Muscle layer of duodenum (tissue), 2 donors: Measurements from ENCODE around the gene IGF2BP3.

ENCODE experiments used
- H3K27ac ChIP-seq: one replicate; pipeline ENCODE4 v1.7.0; 2013; ENCODE audit warnings: mild to moderate bottlenecking, low read length
- H3K27me3 ChIP-seq: one replicate; pipeline ENCODE4 v1.7.0; 2013; ENCODE audit warnings: low read depth, mild to moderate bottlenecking, control low read depth, low read length
- H3K36me3 ChIP-seq, 2 donors: one replicate each; pipeline ENCODE4 v1.7.0; 2013; ENCODE audit warnings: low read length in 2 of 2, control low read depth in 1 of 2, mild to moderate bottlenecking in 1 of 2; ENCODE audit not compliant: insufficient read depth in 2 of 2, control insufficient read depth in 1 of 2
- H3K4me1 ChIP-seq, 2 donors: one replicate each; pipeline ENCODE4 v1.7.0; 2013; ENCODE audit warnings: low read length in 2 of 2, mild to moderate bottlenecking in 2 of 2, control low read depth in 1 of 2, moderate library complexity in 1 of 2; ENCODE audit not compliant: insufficient read depth in 2 of 2, control insufficient read depth in 1 of 2
- H3K4me3 ChIP-seq, 2 donors: one replicate each; pipeline ENCODE4 v1.7.0; 2013; ENCODE audit warnings: low read length in 2 of 2, low read depth in 1 of 2, mild to moderate bottlenecking in 1 of 2
- H3K9me3 ChIP-seq, 2 donors: one replicate each; pipeline ENCODE4 v1.7.0; 2013; ENCODE audit warnings: low read length in 2 of 2, control low read depth in 1 of 2, mild to moderate bottlenecking in 1 of 2; ENCODE audit not compliant: control insufficient read depth in 1 of 2
- donor health status: healthy.

Gene IGF2BP3

DNA sequence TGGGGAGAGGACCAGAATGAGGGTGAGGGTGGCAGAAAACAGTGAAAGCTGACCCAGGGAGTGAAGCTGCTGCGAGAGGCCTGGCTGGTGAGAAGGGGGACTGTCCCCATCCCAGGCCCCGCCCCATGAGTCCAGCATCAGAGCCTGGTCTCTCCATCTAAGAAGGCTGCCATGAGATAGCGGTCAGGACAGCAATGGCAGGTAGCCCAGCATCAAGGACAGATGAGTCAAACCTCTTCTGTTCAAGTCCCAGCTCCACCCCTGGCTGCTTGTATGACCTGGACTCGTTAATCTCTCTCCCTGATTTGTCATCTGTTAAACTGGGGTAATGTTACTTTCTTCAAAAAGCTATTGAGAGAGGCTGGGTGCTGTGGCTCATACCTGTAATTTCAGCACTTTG lies 201.5 kb downstream of the IGF2BP3 start:
- Histone ChIP-seq H3K4me3 (no peak overlapping the region), H3K36me3 (no peaks in the 10 kb centered on the region), H3K27ac (no peak overlapping the region), H3K9me3 (no peaks in the 10 kb centered on the region), H3K4me1 (no peaks in the 10 kb centered on the region), H3K27me3 (no peaks in the 10 kb centered on the region)

DNA sequence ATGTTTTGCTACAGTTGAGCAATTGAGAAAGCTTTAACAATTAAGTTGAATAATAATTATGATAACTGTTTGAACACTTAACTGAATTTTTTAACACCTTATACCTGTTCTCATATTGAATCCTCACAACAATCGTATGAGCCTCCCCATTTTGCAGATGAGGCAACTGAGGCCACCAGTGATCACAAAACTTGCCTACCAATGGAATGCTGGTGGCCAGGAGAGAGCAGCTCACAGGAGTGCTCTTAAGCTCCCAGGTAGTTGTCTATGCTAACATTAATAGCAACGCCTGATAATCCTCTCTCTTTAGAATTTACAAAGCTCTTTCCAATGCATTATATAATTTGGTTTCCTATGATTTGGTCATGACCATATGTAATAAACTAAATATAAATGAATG lies 202.1 kb downstream of the IGF2BP3 start:
- Histone ChIP-seq H3K9me3 (no peaks in the 10 kb centered on the region), H3K27ac (no peak overlapping the region), H3K4me1 (no peaks in the 10 kb centered on the region), H3K4me3 (no peak overlapping the region), H3K36me3 (no peaks in the 10 kb centered on the region), H3K27me3 (no peaks in the 10 kb centered on the region)

DNA sequence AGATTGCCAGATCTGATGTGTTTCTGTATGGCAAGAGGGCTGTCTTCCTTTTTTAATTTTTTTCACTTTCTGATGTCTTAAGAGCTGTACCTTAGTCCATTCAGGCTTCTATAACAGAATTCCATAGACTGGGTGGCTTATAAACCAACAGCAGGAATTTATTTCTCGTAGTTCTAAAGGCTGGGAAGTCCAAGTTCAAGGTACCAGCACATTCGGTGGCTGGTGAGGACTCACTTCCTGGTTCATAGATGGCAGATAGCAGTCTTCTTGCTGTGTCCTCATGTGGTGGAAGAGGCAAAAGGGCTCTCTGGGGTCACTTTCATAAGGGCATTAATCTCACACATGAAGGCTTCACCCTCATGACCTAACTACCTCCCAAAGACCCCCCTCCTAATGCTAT lies 202.9 kb downstream of the IGF2BP3 start:
- Histone ChIP-seq H3K27me3 (no peaks in the 10 kb centered on the region), H3K36me3 (no peaks in the 10 kb centered on the region), H3K27ac (no peak overlapping the region), H3K9me3 (no peaks in the 10 kb centered on the region), H3K4me1 (no peaks in the 10 kb centered on the region), H3K4me3 (no peak overlapping the region)

DNA sequence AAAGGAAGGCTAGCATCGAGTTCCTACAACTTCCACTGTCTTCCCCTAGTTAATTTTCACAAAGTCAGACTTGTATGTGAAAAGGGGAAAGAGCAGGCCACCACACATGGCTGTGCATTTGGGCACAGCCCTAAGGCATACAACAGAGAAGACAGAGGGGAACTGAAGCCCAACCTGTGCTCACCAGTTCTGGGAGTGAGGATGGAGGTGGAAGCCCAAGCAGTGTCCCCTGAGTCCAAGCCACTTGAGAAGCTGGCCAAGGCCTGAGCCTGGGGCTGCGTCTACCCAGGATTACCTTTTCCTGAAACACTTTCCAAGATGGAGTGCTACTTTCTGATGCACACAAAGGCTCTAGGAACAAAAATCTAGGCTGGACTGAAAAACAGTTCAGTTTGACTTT lies 203.4 kb downstream of the IGF2BP3 start:
- Histone ChIP-seq H3K9me3 (no peaks in the 10 kb centered on the region), H3K27ac (no peak overlapping the region), H3K27me3 (no peaks in the 10 kb centered on the region), H3K4me1 (no peaks in the 10 kb centered on the region), H3K36me3 (no peaks in the 10 kb centered on the region), H3K4me3 (no peak overlapping the region)

DNA sequence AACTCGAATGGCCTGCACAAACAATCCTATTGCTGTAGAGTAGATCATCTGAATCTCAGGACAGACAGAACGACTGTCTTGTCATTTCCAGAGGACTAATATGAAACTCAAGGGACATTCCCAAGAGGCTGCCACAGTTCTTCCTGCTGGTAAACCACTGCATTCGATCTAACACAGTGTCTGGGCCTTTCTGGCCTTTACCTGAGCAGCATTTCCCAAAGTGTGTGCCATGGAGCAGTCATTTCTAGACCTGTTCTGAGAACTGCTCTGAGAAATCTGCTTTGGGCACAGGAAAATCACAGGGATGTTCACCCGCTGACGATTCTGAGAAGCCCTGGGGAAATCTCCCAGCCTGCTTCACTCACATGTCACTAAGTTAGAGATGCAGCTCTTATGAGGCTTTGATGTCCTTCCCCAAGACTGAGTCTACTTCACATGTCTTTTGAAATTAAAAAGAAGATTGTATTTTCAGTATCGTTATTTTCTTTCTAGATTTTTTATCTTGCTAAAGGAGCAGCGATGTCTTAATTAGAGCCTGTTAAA lies 205.3 kb downstream of the IGF2BP3 start:
- H3K27me3 ChIP-seq, result no peaks in the 10 kb centered on the region
- no peak overlapping the region for H3K4me3 ChIP-seq
- H3K4me1 ChIP-seq, result no peaks in the 10 kb centered on the region
- H3K9me3 ChIP-seq, result no peaks in the 10 kb centered on the region
- no peak overlapping the region for H3K27ac ChIP-seq
- H3K36me3 ChIP-seq, result peaks cover 0 to 7% of the 10 kb centered on the region in 2 donors

DNA sequence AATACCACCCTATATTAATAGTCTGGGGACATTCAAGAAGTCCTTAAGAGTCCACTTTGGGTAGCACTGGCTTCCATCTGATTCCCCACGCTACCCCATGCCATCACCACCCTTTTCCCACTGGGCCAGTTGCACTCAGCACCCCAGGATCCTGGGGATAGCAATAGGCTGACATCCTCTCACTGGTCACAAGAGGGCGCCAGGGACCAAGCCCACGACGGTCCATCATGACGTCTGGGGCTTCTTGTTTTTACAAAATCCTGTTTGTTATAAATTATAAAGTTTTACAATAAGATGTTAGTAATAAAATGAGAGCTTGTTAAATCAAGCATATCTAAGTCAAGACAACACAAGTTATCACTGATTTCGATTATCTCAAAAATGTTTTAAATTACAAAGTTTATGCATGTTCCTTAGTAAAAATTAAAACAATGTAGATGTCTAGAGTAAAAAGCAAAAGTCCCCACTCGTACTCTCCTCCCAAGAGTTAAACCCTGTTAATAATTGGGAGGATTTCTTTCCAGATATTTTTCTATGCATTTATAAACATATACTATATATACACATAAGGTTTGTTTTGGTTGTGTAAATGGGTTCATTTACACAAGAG lies 208.3 kb downstream of the IGF2BP3 start:
- no peaks in the 10 kb centered on the region for H3K27me3 ChIP-seq
- H3K4me1 ChIP-seq, result no peaks in the 10 kb centered on the region
- peaks cover 0 to 7% of the 10 kb centered on the region in 2 donors for H3K36me3 ChIP-seq
- H3K27ac ChIP-seq, result no peak overlapping the region
- H3K9me3 ChIP-seq, result no peaks in the 10 kb centered on the region
- no peak overlapping the region for H3K4me3 ChIP-seq

DNA sequence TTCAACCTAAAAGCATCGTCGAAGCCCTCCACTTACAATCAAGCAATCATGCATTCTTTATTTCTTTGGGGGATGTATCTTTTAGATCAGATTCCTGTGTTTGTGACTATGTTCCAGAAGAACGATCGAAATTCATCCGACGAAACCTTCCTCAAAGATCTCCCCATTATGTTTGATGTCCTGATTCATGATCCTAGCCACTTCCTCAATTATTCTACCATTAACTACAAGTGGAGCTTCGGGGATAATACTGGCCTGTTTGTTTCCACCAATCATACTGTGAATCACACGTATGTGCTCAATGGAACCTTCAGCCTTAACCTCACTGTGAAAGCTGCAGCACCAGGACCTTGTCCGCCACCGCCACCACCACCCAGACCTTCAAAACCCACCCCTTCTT lies 209.9 kb downstream of the IGF2BP3 start:
- H3K4me1 ChIP-seq, result no peaks in the 10 kb centered on the region
- no peak overlapping the region for H3K27ac ChIP-seq
- no peak overlapping the region for H3K4me3 ChIP-seq
- H3K27me3 ChIP-seq, result no peaks in the 10 kb centered on the region
- H3K36me3 ChIP-seq, result peaks cover 0 to 7% of the 10 kb centered on the region in 2 donors
- no peaks in the 10 kb centered on the region for H3K9me3 ChIP-seq
